ENCODE results near the gene SLFN12L. TPM values are rescaled to one million over a fixed set of nuclear protein-coding genes. Genes with fewer than 3 reads are reported as not detected.

SLFN12L gene
- total and polyA plus RNA-seq, 9 of the 15 experiments (the other 6 are each of a cell fraction or from before 2014, with no cell fraction given), result 0.04 to 0.31 (median 0.08) TPM; not detected in 3

DNA sequence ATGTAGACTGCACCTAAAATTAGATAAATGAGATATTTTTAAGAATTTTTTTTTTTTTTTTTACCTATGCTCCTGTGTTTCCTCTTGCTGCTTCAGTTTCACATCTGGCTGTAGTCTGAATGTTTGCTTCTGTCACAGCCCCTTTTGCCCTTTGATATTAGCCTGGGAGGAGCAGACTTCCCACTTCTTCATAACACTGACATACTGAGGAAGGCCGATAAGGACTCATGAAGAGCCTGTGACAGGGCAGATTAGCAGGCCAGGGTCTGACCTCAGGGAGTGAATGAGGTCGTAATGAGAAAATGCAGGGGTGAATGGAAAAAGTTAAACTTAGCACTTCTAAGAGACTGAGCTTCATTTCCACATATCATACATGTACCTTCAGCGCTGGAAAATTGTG is 23.2 kb upstream of the SLFN12L start, which contains the start of gene SLFN14 (continued):
- TF ChIP-seq, protein P1, sequence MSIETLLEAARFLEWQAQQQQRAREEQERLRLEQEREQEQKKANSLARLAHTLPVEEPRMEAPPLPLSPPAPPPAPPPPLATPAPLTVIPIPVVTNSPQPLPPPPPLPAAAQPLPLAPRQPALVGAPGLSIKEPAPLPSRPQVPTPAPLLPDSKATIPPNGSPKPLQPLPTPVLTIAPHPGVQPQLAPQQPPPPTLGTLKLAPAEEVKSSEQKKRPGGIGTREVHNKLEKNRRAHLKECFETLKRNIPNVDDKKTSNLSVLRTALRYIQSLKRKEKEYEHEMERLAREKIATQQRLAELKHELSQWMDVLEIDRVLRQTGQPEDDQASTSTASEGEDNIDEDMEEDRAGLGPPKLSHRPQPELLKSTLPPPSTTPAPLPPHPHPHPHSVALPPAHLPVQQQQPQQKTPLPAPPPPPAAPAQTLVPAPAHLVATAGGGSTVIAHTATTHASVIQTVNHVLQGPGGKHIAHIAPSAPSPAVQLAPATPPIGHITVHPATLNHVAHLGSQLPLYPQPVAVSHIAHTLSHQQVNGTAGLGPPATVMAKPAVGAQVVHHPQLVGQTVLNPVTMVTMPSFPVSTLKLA (conservative IDR thresholded peaks at IDR 0.05), result peak in 1 of 2 experiments; percentile 73; a peak in 2 of 4 replicates
- TF ChIP-seq ZNF830 (CRISPR knock-in tag; IDR thresholded peaks at IDR 0.05), result no peak
- TF ChIP-seq, protein P2, sequence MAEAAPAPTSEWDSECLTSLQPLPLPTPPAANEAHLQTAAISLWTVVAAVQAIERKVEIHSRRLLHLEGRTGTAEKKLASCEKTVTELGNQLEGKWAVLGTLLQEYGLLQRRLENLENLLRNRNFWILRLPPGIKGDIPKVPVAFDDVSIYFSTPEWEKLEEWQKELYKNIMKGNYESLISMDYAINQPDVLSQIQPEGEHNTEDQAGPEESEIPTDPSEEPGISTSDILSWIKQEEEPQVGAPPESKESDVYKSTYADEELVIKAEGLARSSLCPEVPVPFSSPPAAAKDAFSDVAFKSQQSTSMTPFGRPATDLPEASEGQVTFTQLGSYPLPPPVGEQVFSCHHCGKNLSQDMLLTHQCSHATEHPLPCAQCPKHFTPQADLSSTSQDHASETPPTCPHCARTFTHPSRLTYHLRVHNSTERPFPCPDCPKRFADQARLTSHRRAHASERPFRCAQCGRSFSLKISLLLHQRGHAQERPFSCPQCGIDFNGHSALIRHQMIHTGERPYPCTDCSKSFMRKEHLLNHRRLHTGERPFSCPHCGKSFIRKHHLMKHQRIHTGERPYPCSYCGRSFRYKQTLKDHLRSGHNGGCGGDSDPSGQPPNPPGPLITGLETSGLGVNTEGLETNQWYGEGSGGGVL (CRISPR knock-in tag; IDR thresholded peaks at IDR 0.05), result no peak
- no peak for TF ChIP-seq CHD7 (IDR thresholded peaks at IDR 0.05; ENCODE audit: low read depth, low read length)
- no peak for TF ChIP-seq ZNF280B (CRISPR knock-in tag; IDR thresholded peaks at IDR 0.05)
- peak; percentile 100 for TF ChIP-seq CBFA2T3 (IDR thresholded peaks at IDR 0.05)
- no peak for TF ChIP-seq RFX1 (IDR thresholded peaks at IDR 0.05)
- no peak for TF ChIP-seq SETDB1 (IDR thresholded peaks at IDR 0.05; ENCODE audit: low read length)
- no peak for TF ChIP-seq MAX (CRISPR knock-in tag; IDR thresholded peaks at IDR 0.05)
- TF ChIP-seq TAF7 (tag; IDR thresholded peaks at IDR 0.05), result no peak
- no peak for TF ChIP-seq ZNF3 (CRISPR knock-in tag; IDR thresholded peaks at IDR 0.05)
- peak; percentile 96 for TF ChIP-seq RNF2 (IDR thresholded peaks at IDR 0.05)

All from K562 (cell line).